ENCODE measurements around the gene TCHP. TPM values are rescaled to one million over a fixed set of nuclear protein-coding genes. Genes with fewer than 3 reads are reported as not detected.

TCHP gene
- total RNA-seq, 4 donors from 2014 or later: 23.9 to 120 (median 36.3) TPM

DNA sequence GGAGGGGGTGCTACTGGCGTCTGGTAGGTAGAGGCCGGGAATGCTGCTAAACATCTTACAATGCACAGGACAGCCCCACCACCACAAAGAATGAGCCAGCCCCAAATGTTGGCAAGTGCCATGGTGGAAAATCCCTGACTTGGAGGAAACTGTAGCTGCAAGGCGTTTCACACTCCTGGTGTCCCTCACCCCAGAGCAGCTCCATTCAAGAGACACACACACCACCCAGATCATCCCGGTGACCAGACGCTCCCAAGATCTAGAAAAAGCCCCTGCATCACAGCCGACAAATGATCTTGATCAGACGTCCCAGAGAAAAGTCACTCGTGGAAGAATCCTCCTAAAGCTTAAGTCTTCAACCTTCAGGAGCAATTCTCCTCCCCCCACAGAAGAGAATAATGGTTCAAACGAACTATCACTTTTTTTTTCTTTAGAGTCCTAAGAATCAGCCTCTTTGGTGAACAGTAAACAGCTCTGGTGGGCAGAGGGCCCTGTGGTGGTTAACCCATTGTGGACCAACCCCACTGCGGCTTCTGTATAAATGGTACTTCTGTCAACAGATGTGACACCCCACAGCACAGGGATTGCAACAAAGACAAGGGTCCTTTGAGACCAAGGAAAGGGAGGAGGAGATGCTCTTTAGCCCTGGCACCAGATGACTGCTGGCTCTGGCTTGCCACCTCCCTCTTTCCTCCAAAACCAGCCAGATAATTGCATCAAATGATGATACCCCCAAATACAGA, 22.4 kb upstream of the TCHP start:
- TF ChIP-seq, protein P1, sequence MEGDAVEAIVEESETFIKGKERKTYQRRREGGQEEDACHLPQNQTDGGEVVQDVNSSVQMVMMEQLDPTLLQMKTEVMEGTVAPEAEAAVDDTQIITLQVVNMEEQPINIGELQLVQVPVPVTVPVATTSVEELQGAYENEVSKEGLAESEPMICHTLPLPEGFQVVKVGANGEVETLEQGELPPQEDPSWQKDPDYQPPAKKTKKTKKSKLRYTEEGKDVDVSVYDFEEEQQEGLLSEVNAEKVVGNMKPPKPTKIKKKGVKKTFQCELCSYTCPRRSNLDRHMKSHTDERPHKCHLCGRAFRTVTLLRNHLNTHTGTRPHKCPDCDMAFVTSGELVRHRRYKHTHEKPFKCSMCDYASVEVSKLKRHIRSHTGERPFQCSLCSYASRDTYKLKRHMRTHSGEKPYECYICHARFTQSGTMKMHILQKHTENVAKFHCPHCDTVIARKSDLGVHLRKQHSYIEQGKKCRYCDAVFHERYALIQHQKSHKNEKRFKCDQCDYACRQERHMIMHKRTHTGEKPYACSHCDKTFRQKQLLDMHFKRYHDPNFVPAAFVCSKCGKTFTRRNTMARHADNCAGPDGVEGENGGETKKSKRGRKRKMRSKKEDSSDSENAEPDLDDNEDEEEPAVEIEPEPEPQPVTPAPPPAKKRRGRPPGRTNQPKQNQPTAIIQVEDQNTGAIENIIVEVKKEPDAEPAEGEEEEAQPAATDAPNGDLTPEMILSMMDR (IDR thresholded peaks at IDR 0.05): no peak
- TF ChIP-seq POLR2A (IDR thresholded peaks at IDR 0.05): no peak

DNA sequence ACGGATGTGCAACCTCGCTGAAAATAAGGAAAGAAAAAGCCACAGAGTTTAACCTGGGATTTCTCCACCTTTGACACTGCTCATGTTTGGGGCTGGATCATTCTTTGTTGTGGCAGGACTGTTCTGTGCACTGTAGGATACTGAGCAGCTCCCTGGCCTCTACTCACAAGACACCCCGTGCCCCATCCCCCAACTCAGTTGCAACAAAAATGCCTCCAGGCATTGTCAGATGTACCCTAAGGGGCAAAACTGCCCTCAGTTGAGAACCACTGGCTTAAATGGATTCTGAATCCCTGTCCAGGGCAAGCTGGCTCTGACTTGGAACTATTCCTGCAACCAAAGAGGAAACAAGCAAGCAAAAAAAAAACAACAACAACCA, 21.8 kb upstream of the TCHP start:
- peaks cover 3 to 49% (median 15%) of the 10 kb centered on the region in 4 donors for H3K4me1 ChIP-seq
- peak overlapping the region in 1 of 4 donors; percentile 81 for H3K4me3 ChIP-seq
- TF ChIP-seq, protein P1 (IDR thresholded peaks at IDR 0.05): no peak
- no peak for TF ChIP-seq POLR2A (IDR thresholded peaks at IDR 0.05)

More for the DNA sequence above, 22.4 kb upstream of the TCHP start:
- Histone ChIP-seq H3K4me3 (no peak overlapping the region), H3K36me3 (no peaks in the 10 kb centered on the region), H3K27me3 (no peaks in the 10 kb centered on the region), H3K9me3 (no peaks in the 10 kb centered on the region), H3K27ac (no peak overlapping the region), H3K4me1 (peaks cover 3 to 55% (median 17%) of the 10 kb centered on the region in 4 donors)
- DNase-seq: no peak

DNA sequence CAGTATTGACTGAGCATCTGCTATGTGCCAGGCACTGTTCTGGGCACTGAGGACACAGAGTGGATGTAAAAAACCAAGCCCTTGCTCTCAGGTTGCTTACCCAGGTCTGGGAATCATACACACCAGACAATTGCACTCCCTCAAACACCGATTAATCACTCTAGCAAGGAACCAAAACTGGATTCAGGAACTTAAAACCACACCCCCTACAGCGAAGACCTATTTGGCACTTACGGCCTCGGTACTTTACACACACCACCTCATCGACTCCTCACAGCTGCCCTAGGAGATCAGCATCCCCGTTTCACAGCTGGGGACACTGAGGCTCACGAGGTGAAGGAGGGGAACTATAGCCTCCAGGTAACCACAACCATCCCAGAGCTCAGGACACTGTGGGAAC, 21.3 kb upstream of the TCHP start:
- Histone ChIP-seq H3K4me1 (peaks cover 3 to 44% (median 15%) of the 10 kb centered on the region in 4 donors), H3K27me3 (no peaks in the 10 kb centered on the region), H3K4me3 (peak overlapping the region in 3 of 4 donors; percentile 68 to 93 (median 81)), H3K27ac (peak overlapping the region in 1 of 4 donors; percentile 84), H3K36me3 (no peaks in the 10 kb centered on the region), H3K9me3 (no peaks in the 10 kb centered on the region)
- TF ChIP-seq, protein P1 (IDR thresholded peaks at IDR 0.05): no peak
- no peak for TF ChIP-seq POLR2A (IDR thresholded peaks at IDR 0.05)
- no peak for DNase-seq

More for the DNA sequence above, 21.8 kb upstream of the TCHP start:
- Histone ChIP-seq H3K9me3 (no peaks in the 10 kb centered on the region), H3K36me3 (no peaks in the 10 kb centered on the region), H3K27me3 (no peaks in the 10 kb centered on the region), H3K27ac (no peak overlapping the region)
- no peak for DNase-seq

DNA sequence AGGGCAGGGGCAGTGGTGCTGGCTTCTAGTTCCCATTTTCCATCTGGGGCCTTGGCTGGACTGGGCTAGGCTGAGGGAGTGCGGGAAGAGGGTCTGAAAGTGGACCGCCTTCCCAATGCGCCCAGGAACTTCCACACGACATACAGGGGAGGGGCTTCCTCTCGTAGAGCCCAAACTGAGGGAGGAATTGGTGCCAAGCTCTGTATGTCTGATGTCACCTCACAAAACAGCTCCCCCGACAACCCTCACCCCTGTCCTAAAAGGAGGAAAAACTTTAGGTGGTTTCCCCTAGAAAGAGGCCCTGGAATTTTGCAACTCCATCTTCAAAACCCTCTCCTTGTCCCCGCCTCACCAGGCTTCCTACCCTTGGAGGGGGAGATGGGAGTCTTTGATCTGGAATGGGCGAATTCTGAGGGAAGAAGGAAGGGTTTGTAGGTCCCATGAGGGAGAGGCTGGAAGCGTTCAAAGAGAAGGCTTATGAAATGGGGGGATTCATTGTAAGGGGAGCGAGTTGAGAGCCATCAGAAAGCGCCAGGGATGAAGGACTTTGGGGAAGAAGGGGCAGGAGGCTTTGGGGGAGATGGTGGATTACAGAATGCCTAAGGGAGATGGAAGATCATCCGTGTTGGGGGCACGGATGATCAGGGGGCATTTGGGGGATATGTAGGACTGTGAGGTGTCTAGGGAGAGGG, 20.6 kb upstream of the TCHP start:
- Histone ChIP-seq H3K9me3 (no peaks in the 10 kb centered on the region), H3K4me3 (peak overlapping the region; percentile 68 to 93 (median 81)), H3K27ac (peak overlapping the region; percentile 75 to 88 (median 82)), H3K4me1 (peaks cover 3 to 37% (median 15%) of the 10 kb centered on the region in 4 donors), H3K36me3 (no peaks in the 10 kb centered on the region), H3K27me3 (no peaks in the 10 kb centered on the region)
- DNase-seq: no peak
- no peak for TF ChIP-seq POLR2A (IDR thresholded peaks at IDR 0.05)
- TF ChIP-seq, protein P1 (IDR thresholded peaks at IDR 0.05): no peak

DNA sequence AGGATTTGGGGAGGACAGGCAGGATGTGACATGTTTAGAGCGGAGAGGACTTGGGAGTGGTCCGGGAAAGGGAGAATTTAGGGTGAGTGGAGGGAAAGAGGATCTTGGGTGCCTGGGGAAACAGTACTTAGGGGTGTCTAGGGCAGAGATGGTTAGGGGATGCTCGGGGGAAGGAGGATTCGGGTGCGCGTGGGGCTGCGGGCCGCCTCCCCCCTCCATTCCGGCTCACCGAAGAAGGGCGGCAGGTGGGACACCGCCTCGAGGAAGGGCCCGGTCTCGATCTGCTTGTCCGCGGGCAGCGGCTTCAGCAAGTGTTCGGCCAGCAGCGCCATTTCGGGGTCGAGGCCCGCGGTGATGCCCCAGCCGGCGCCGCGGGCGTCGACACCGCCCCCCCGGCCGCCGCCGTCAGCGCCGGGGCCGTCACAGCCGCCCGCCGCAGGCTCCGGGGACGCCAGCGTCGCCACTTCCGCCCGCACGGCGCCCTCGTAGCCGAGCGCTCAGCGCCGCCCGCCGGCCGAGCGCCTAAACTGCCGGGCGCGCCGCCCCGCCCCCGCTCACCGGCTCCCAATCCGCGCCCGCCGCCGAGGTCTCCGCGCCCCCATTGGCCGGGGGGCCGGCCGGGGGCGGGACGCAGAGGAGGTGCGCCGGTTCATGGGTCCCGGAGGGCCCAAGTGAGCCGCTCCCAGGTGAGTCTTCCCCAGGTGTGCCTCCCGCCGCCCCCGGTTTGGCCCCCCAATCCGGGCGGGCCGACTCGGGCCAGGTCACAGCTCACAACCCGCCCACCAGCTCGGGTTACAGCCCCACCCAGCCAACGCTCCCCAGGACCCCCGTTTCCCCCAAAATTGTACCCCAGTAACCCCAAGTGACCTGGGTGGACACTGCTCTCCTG, 19.8 kb upstream of the TCHP start, which contains the start of gene GLTP:
Gene GLTP, minus strand, starts transcription at position 499 of the 889 bp plus-strand sequence. Its CDS starts 167 bp downstream, at position 332.
- Histone ChIP-seq H3K27me3 (no peaks in the 10 kb centered on the region), H3K36me3 (no peaks in the 10 kb centered on the region), H3K4me1 (peaks cover 3 to 29% (median 15%) of the 10 kb centered on the region in 4 donors), H3K4me3 (peak within 1 kb of the TSS; percentile 68 to 93 (median 81)), H3K9me3 (no peaks in the 10 kb centered on the region), H3K27ac (peak within 1 kb of the TSS; percentile 75 to 88 (median 82))
- DNase-seq: peak; percentile 84 to 93 (median 93)
- TF ChIP-seq POLR2A (IDR thresholded peaks at IDR 0.05): peak; percentile 34 to 50
- TF ChIP-seq, protein P1 (IDR thresholded peaks at IDR 0.05): peak; percentile 27 to 99 (median 87)

All from Peyer's patch (tissue), 4 donors.